NB4 (cell line): ENCODE data around the gene RELCH.

ENCODE experiments used
- CTCF ChIP-seq: IDR thresholded peaks from one replicate; pipeline ENCODE4 v1.5.1; 2012; ENCODE audit warnings: low read depth, low read length
- MYC ChIP-seq: IDR thresholded peaks from 2 replicates; pipeline ENCODE4 v1.6.1; 2011; ENCODE audit warnings: low read depth, low read length
- POLR2A ChIP-seq: IDR thresholded peaks from 2 replicates; pipeline ENCODE4 v1.6.1; 2011; ENCODE audit warnings: mild to moderate bottlenecking; ENCODE audit not compliant: insufficient read length; ENCODE audit errors: extremely low read depth

- peak; percentile 23 for TF ChIP-seq CTCF
- no peak for TF ChIP-seq POLR2A
- TF ChIP-seq MYC: no peak
These were observed 138.1 kb downstream of the RELCH start, which contains the start of gene TNFRSF11A for GRCh38 chr18:62324917-62325805.
